Central memory CD8-positive, alpha-beta T cell (primary cell): ENCODE results near the gene CAMTA1.

Experiments
- ATAC-seq: fragments of 150-1000 bp; cut with Tn5 transposase; replicated peaks from 2 replicates; pipeline ENCODE4 v1.10.0; 2022; ENCODE audit warnings: mild to moderate bottlenecking, moderate FRiP score, moderate number of reproducible peaks; ENCODE audit not compliant: poor library complexity, severe bottlenecking; ENCODE audit errors: extremely low read depth
- DNase-seq, 2 donors: peaks; one replicate each; pipeline ENCODE4 v3.0.0; 2021; ENCODE audit warnings: low spot score in 2 of 2
- H3K27ac Mint-ChIP-seq: one replicate; pipeline ENCODE4 v1.8.0; 2022; ENCODE audit warnings: low read depth, mild to moderate bottlenecking, moderate library complexity, mixed read lengths
- H3K27me3 Mint-ChIP-seq: one replicate; pipeline ENCODE4 v1.8.0; 2022; ENCODE audit warnings: mixed read lengths
- H3K36me3 Mint-ChIP-seq: one replicate; pipeline ENCODE4 v1.8.0; 2022; ENCODE audit warnings: mild to moderate bottlenecking, moderate library complexity, mixed read lengths; ENCODE audit not compliant: insufficient read depth
- H3K4me1 Mint-ChIP-seq: one replicate; pipeline ENCODE4 v1.8.0; 2022; ENCODE audit warnings: mixed read lengths
- H3K4me3 Mint-ChIP-seq: one replicate; pipeline ENCODE4 v1.8.0; 2022; ENCODE audit warnings: mild to moderate bottlenecking, moderate library complexity, mixed read lengths
- H3K9me3 Mint-ChIP-seq: one replicate; pipeline ENCODE4 v1.8.0; 2022; ENCODE audit warnings: mixed read lengths

Gene CAMTA1

GRCh38 chr1:7302873-7303272 lies 517.6 kb downstream of the CAMTA1 start:
- Mint-ChIP-seq H3K4me1 (no peaks in the 10 kb centered on the region), H3K36me3 (no peaks in the 10 kb centered on the region), H3K27me3 (peaks cover 57% of the 10 kb centered on the region), H3K4me3 (no peak overlapping the region), H3K27ac (no peak overlapping the region), H3K9me3 (no peaks in the 10 kb centered on the region)
- ATAC-seq (no peak), DNase-seq (no peak)

- no peaks in the 10 kb centered on the region for H3K4me1 Mint-ChIP-seq
- ATAC-seq (no peak), DNase-seq (no peak)
- H3K27ac Mint-ChIP-seq, result no peak overlapping the region
- H3K27me3 Mint-ChIP-seq, result peaks cover 60% of the 10 kb centered on the region
- no peaks in the 10 kb centered on the region for H3K36me3 Mint-ChIP-seq
- no peaks in the 10 kb centered on the region for H3K9me3 Mint-ChIP-seq
- no peak overlapping the region for H3K4me3 Mint-ChIP-seq
Observed at GRCh38 chr1:7303554-7304317, 518.5 kb downstream of the CAMTA1 start.

GRCh38 chr1:7313081-7313546 lies 527.9 kb downstream of the CAMTA1 start:
- Mint-ChIP-seq H3K9me3 (no peaks in the 10 kb centered on the region), H3K4me3 (no peak overlapping the region), H3K36me3 (no peaks in the 10 kb centered on the region), H3K27me3 (peaks cover 80% of the 10 kb centered on the region), H3K27ac (no peak overlapping the region), H3K4me1 (no peaks in the 10 kb centered on the region)
- ATAC-seq, result no peak
- DNase-seq, result no peak

- no peak for ATAC-seq
- H3K36me3 Mint-ChIP-seq, result no peaks in the 10 kb centered on the region
- no peaks in the 10 kb centered on the region for H3K4me1 Mint-ChIP-seq
- H3K9me3 Mint-ChIP-seq, result no peaks in the 10 kb centered on the region
- no peak overlapping the region for H3K27ac Mint-ChIP-seq
- peaks cover 74% of the 10 kb centered on the region for H3K27me3 Mint-ChIP-seq
- H3K4me3 Mint-ChIP-seq, result no peak overlapping the region
- DNase-seq, result no peak
Observed at GRCh38 chr1:7313826-7314225, 528.6 kb downstream of the CAMTA1 start.

- ATAC-seq (no peak), DNase-seq (no peak)
- Mint-ChIP-seq H3K36me3 (no peaks in the 10 kb centered on the region), H3K27me3 (peaks cover 74% of the 10 kb centered on the region), H3K4me1 (no peaks in the 10 kb centered on the region), H3K4me3 (no peak overlapping the region), H3K9me3 (no peaks in the 10 kb centered on the region), H3K27ac (no peak overlapping the region)
Observed at GRCh38 chr1:7315316-7315715, 530.1 kb downstream of the CAMTA1 start.

- H3K9me3 Mint-ChIP-seq, result no peaks in the 10 kb centered on the region
- no peak overlapping the region for H3K27ac Mint-ChIP-seq
- H3K27me3 Mint-ChIP-seq, result peaks cover 69% of the 10 kb centered on the region
- DNase-seq (no peak), ATAC-seq (no peak)
- no peak overlapping the region for H3K4me3 Mint-ChIP-seq
- H3K4me1 Mint-ChIP-seq, result no peaks in the 10 kb centered on the region
- no peaks in the 10 kb centered on the region for H3K36me3 Mint-ChIP-seq
Observed at GRCh38 chr1:7315946-7316345, 530.7 kb downstream of the CAMTA1 start.

- Mint-ChIP-seq H3K27ac (no peak overlapping the region), H3K27me3 (peaks cover 50% of the 10 kb centered on the region), H3K4me1 (no peaks in the 10 kb centered on the region), H3K4me3 (no peak overlapping the region), H3K36me3 (no peaks in the 10 kb centered on the region), H3K9me3 (no peaks in the 10 kb centered on the region)
- ATAC-seq (no peak), DNase-seq (no peak)
Observed at GRCh38 chr1:7317888-7318287, 532.6 kb downstream of the CAMTA1 start.

- no peak for DNase-seq
- no peak overlapping the region for H3K4me3 Mint-ChIP-seq
- H3K27me3 Mint-ChIP-seq, result peaks cover 44% of the 10 kb centered on the region
- no peak overlapping the region for H3K27ac Mint-ChIP-seq
- H3K4me1 Mint-ChIP-seq, result no peaks in the 10 kb centered on the region
- no peaks in the 10 kb centered on the region for H3K36me3 Mint-ChIP-seq
- no peak for ATAC-seq
- no peaks in the 10 kb centered on the region for H3K9me3 Mint-ChIP-seq
Observed at GRCh38 chr1:7319196-7319595, 533.9 kb downstream of the CAMTA1 start.

- no peaks in the 10 kb centered on the region for H3K9me3 Mint-ChIP-seq
- DNase-seq (no peak), ATAC-seq (no peak)
- H3K4me3 Mint-ChIP-seq, result no peak overlapping the region
- H3K36me3 Mint-ChIP-seq, result no peaks in the 10 kb centered on the region
- H3K27ac Mint-ChIP-seq, result no peak overlapping the region
- no peaks in the 10 kb centered on the region for H3K4me1 Mint-ChIP-seq
- H3K27me3 Mint-ChIP-seq, result peaks cover 46% of the 10 kb centered on the region
Observed at GRCh38 chr1:7320661-7321060, 535.4 kb downstream of the CAMTA1 start.

GRCh38 chr1:7322283-7322785 lies 537.1 kb downstream of the CAMTA1 start:
- Mint-ChIP-seq H3K27me3 (peaks cover 33% of the 10 kb centered on the region), H3K27ac (no peak overlapping the region), H3K36me3 (no peaks in the 10 kb centered on the region), H3K9me3 (no peaks in the 10 kb centered on the region), H3K4me1 (no peaks in the 10 kb centered on the region), H3K4me3 (no peak overlapping the region)
- no peak for ATAC-seq
- no peak for DNase-seq

GRCh38 chr1:7322912-7323311 lies 537.7 kb downstream of the CAMTA1 start:
- peaks cover 27% of the 10 kb centered on the region for H3K27me3 Mint-ChIP-seq
- no peak for ATAC-seq
- no peak for DNase-seq
- H3K9me3 Mint-ChIP-seq, result no peaks in the 10 kb centered on the region
- H3K27ac Mint-ChIP-seq, result no peak overlapping the region
- no peaks in the 10 kb centered on the region for H3K36me3 Mint-ChIP-seq
- no peaks in the 10 kb centered on the region for H3K4me1 Mint-ChIP-seq
- no peak overlapping the region for H3K4me3 Mint-ChIP-seq

- ATAC-seq, result no peak
- H3K9me3 Mint-ChIP-seq, result no peaks in the 10 kb centered on the region
- peaks cover 43% of the 10 kb centered on the region for H3K27me3 Mint-ChIP-seq
- no peak overlapping the region for H3K27ac Mint-ChIP-seq
- no peak for DNase-seq
- no peak overlapping the region for H3K4me3 Mint-ChIP-seq
- H3K36me3 Mint-ChIP-seq, result no peaks in the 10 kb centered on the region
- H3K4me1 Mint-ChIP-seq, result no peaks in the 10 kb centered on the region
Observed at GRCh38 chr1:7325254-7325653, 540.0 kb downstream of the CAMTA1 start.

- H3K4me3 Mint-ChIP-seq, result no peak overlapping the region
- H3K36me3 Mint-ChIP-seq, result no peaks in the 10 kb centered on the region
- H3K27me3 Mint-ChIP-seq, result peaks cover 54% of the 10 kb centered on the region
- no peaks in the 10 kb centered on the region for H3K4me1 Mint-ChIP-seq
- no peak for DNase-seq
- H3K27ac Mint-ChIP-seq, result no peak overlapping the region
- ATAC-seq, result no peak
- H3K9me3 Mint-ChIP-seq, result no peaks in the 10 kb centered on the region
Observed at GRCh38 chr1:7326366-7326765, 541.1 kb downstream of the CAMTA1 start.
